C4-2B (cell line): ENCODE measurements around the gene CLPSL1.

Source experiments
- H3K27ac ChIP-seq: fragments of 450-650 bp; 2 replicates; pipeline ENCODE4 v1.5.1; 2017
- ZFX ChIP-seq: fragments of 450-650 bp; IDR thresholded peaks from 2 replicates; pipeline ENCODE4 v1.6.1; 2017
- TF ChIP-seq, protein P1 (sequence below): fragments of 450-650 bp; conservative IDR thresholded peaks from 2 replicates; pipeline ENCODE4 v1.5.1; 2017; ENCODE audit warnings: mild to moderate bottlenecking

CLPSL1 gene

DNA sequence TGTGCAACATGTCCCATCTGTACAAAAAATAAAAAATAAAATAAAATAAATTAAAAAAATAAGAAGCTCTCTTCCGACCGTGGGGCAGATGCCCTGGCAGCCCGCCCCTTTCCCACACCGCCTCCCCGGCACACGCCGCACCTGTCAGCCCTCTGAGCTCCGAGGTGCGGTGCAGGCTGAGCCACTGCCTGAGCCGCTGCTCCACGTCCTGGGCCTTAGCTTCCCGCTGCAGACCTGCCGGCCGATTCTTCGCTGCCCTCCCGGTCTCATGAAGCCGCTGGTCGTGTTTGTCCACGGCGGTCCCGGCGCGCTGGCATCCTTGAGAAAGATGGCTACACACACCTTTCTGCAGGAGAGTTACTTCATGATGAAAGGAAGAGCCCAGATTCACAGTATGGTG is 15.1 kb upstream of the CLPSL1 start:
- TF ChIP-seq, protein P1, sequence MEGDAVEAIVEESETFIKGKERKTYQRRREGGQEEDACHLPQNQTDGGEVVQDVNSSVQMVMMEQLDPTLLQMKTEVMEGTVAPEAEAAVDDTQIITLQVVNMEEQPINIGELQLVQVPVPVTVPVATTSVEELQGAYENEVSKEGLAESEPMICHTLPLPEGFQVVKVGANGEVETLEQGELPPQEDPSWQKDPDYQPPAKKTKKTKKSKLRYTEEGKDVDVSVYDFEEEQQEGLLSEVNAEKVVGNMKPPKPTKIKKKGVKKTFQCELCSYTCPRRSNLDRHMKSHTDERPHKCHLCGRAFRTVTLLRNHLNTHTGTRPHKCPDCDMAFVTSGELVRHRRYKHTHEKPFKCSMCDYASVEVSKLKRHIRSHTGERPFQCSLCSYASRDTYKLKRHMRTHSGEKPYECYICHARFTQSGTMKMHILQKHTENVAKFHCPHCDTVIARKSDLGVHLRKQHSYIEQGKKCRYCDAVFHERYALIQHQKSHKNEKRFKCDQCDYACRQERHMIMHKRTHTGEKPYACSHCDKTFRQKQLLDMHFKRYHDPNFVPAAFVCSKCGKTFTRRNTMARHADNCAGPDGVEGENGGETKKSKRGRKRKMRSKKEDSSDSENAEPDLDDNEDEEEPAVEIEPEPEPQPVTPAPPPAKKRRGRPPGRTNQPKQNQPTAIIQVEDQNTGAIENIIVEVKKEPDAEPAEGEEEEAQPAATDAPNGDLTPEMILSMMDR = no peak
- TF ChIP-seq ZFX = no peak

DNA sequence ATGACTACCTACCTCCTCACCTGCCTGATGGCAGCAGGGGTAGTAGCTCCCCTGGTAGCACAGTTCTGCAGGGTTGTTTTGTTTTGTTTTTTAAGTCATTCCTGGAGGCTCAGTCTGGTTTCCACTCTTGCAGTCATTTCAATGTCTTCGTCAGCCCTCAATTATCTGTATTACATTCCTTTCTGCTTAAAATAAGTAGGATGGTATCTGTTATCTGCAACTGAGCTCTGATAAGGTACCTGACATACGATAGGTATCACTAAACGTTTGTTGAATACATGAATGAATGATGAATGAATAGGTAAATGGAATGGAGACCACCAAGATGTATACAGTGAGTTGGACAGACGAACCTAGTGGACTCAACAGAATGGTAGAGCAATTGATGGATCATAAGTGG is 11.6 kb upstream of the CLPSL1 start:
- no peak overlapping the region for H3K27ac ChIP-seq
- no peak for TF ChIP-seq ZFX
- TF ChIP-seq, protein P1 = no peak

More for the DNA sequence above, 15.1 kb upstream of the CLPSL1 start:
- H3K27ac ChIP-seq = no peak overlapping the region

- TF ChIP-seq ZFX = no peak
- TF ChIP-seq, protein P1 = no peak
- H3K27ac ChIP-seq = no peak overlapping the region
These were observed 9.5 kb upstream of the CLPSL1 start for GRCh38 chr6:35771343-35771627.

- H3K27ac ChIP-seq = no peak overlapping the region
- no peak for TF ChIP-seq ZFX
- TF ChIP-seq, protein P1 = no peak
These were observed 6.6 kb upstream of the CLPSL1 start for GRCh38 chr6:35774116-35774794.

DNA sequence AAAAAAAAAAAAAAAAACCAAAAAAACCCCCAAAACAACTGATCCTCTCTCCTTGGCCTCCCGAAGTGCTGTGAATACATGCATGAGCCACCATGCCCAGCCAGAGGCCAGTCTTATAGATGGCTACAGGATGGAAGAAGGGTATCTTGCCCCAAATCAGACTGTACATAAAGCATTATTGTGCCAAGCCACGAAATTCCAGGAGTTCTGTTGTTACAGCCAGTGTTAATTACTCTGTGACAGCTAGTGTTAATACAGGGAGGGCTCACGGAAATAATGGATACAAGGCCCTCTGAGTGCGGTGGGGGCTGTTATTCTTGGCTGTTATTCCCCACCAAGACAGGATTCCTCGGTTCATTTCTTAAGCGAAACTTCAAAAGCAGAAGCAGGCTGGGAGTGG is 5.8 kb upstream of the CLPSL1 start:
- no peak for TF ChIP-seq ZFX
- TF ChIP-seq, protein P1 = no peak
- H3K27ac ChIP-seq = no peak overlapping the region

- no peak within 1 kb of the TSS for H3K27ac ChIP-seq
- TF ChIP-seq, protein P1 = no peak
These were observed 4.2 kb upstream of the CLPSL1 start, which contains the start of gene CLPSL2 for GRCh38 chr6:35776364-35777215. TSS of gene CLPSL2 (plus strand) at chr6:35776598. CDS start at chr6:35776619, 21 bp downstream.

GRCh38 chr6:35777356-35778102 is 3.3 kb upstream of the CLPSL1 start:
- TF ChIP-seq, protein P1 = no peak
- no peak for TF ChIP-seq ZFX
- peak overlapping the region; percentile 12; the same call in 1 of the 2 replicates for H3K27ac ChIP-seq
